Gastroesophageal sphincter (tissue), 4 donors: ENCODE measurements around the gene IRF2BPL. TPM values are rescaled to one million over a fixed set of nuclear protein-coding genes. Genes with fewer than 3 reads are reported as not detected.

Experiments
- ATAC-seq: fragments of 150-250 bp; one replicate; pipeline ENCODE4 v1.9.1; 2016; ENCODE audit warnings: mild to moderate bottlenecking, moderate library complexity
- H3K27ac ChIP-seq, 4 donors: fragments of 200-600 bp; sonication (generic) in 3 of 4; 1 replicate in 3 of 4; 2 replicates in 1 of 4; pipeline ENCODE4 v1.5.1; 2016 to 2019
- H3K27me3 ChIP-seq: fragments of 200-600 bp; sonication (generic); one replicate; pipeline ENCODE4 v1.5.1; 2019
- H3K36me3 ChIP-seq, 2 donors: fragments of 200-600 bp; sonication (generic); one replicate each; pipeline ENCODE4 v1.5.1; 2019; ENCODE audit warnings: control low read depth in 1 of 2
- H3K4me1 ChIP-seq, 3 donors: fragments of 200-600 bp; sonication (generic); 1 replicate in 2 of 3; 2 replicates in 1 of 3; pipeline ENCODE4 v1.5.1; 2016 to 2019; ENCODE audit warnings: control low read depth in 2 of 3
- H3K4me3 ChIP-seq, 2 donors: fragments of 200-600 bp; sonication (generic); one replicate each; pipeline ENCODE4 v1.5.1; 2019; ENCODE audit warnings: mild to moderate bottlenecking in 1 of 2, moderate library complexity in 1 of 2
- H3K9me3 ChIP-seq, 3 donors: fragments of 200-600 bp; sonication (generic); one replicate each; pipeline ENCODE4 v1.5.1; 2017 to 2019; ENCODE audit warnings: control low read depth in 2 of 3
- EP300 ChIP-seq: sonication (generic); formaldehyde crosslinking; IDR thresholded peaks from one replicate; pipeline ENCODE4 v1.6.1; 2017; ENCODE audit warnings: antibody characterized with exemption, mild to moderate bottlenecking
- POLR2A ChIP-seq, 2 donors: fragments of 450-650 bp; IDR thresholded peaks; one replicate each; pipeline ENCODE4 v1.6.1; 2017; ENCODE audit warnings: antibody characterized with exemption in 2 of 2, mild to moderate bottlenecking in 2 of 2, moderate library complexity in 1 of 2
- POLR2AphosphoS5 ChIP-seq: sonication (generic); formaldehyde crosslinking; IDR thresholded peaks from one replicate; pipeline ENCODE4 v1.6.1; 2017; ENCODE audit warnings: antibody characterized with exemption
- WGBS, 2 donors: methylation state at CpG; one replicate each; pipeline ENCODE4 v1.1.5; 2018; ENCODE audit warnings: low coverage in 1 of 2; 5-methylcytosine and 5-hydroxymethylcytosine counted together
- total RNA-seq, 4 donors: library from RNA; depleted of rRNA; stranded (reverse); fragments of >200 nt; gene quantifications; one replicate each; pipeline ENCODE4 v1.1.0, GENCODE V29; 2016
- TF ChIP-seq, protein P1 (sequence below), 4 experiments: fragments of 200-600 bp in 2 of 4; fragments of 450-650 bp in 2 of 4; sonication (generic) in 1 of 4; IDR thresholded peaks; one replicate each; pipeline ENCODE4 v1.5.1; 2017 to 2019; ENCODE audit warnings: antibody characterized with exemption in 4 of 4, mild to moderate bottlenecking in 2 of 4, moderate library complexity in 2 of 4

The IRF2BPL gene
- total RNA-seq, 4 donors from 2014 or later: 53.7 to 75.6 (median 59.9) TPM

DNA sequence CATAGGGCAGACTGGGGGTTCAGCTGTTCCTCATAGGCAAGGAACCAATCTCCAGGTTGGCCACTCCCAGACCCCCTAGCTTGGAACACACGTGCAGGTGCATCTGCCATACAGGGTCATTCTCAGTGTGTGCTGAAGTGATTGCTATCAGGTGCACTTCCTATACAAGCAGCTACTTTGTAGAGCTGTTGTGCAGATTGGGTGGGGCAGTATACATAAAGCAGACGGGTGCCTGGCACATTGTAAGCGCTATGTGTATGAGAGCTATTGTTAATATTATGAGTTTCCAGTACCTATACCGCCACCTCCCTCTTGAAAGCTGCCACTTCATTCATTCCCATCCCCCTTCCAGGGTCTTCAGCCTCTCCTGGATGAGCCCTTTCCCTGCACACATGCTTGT lies 17.3 kb downstream of the IRF2BPL start:
- no peak for TF ChIP-seq POLR2A (IDR thresholded peaks at IDR 0.05)
- TF ChIP-seq, protein P1, sequence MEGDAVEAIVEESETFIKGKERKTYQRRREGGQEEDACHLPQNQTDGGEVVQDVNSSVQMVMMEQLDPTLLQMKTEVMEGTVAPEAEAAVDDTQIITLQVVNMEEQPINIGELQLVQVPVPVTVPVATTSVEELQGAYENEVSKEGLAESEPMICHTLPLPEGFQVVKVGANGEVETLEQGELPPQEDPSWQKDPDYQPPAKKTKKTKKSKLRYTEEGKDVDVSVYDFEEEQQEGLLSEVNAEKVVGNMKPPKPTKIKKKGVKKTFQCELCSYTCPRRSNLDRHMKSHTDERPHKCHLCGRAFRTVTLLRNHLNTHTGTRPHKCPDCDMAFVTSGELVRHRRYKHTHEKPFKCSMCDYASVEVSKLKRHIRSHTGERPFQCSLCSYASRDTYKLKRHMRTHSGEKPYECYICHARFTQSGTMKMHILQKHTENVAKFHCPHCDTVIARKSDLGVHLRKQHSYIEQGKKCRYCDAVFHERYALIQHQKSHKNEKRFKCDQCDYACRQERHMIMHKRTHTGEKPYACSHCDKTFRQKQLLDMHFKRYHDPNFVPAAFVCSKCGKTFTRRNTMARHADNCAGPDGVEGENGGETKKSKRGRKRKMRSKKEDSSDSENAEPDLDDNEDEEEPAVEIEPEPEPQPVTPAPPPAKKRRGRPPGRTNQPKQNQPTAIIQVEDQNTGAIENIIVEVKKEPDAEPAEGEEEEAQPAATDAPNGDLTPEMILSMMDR (IDR thresholded peaks at IDR 0.05): no peak
- TF ChIP-seq POLR2AphosphoS5: no peak
- no peak for TF ChIP-seq EP300
- Histone ChIP-seq H3K9me3 (no peaks in the 10 kb centered on the region), H3K4me1 (peaks cover 0 to 55% (median 17%) of the 10 kb centered on the region in 3 donors), H3K27me3 (no peaks in the 10 kb centered on the region), H3K36me3 (no peaks in the 10 kb centered on the region), H3K27ac (no peak overlapping the region), H3K4me3 (no peak overlapping the region)
- ATAC-seq: no peak
- 100% methylated on average over 1 of the region's 4 CpGs; no CpG with 5 or more reads in 1 of the 2 donors for WGBS, 2 donors

DNA sequence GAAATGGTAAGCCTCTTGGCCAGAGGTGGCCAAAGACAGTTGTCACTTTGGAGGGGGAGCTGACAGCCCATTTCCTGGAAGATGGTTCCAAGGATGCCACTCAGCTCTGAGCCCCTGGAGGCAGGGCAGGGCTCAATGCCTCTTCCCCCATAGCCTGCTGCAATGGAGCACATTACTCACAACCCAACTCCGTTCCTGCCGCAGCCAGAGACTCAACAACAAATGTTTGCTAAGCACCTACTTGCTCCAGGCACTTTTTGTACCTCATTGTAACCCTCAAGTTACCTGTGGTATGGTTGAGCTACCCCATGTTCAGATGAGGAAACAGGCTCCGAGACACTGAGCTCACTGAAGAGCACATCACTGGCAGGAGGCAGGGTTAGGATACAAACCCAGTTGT lies 19.5 kb downstream of the IRF2BPL start:
- Histone ChIP-seq H3K27ac (no peak overlapping the region), H3K4me1 (peaks cover 0 to 46% (median 11%) of the 10 kb centered on the region in 3 donors), H3K36me3 (no peaks in the 10 kb centered on the region), H3K9me3 (no peaks in the 10 kb centered on the region), H3K27me3 (no peaks in the 10 kb centered on the region), H3K4me3 (no peak overlapping the region)
- WGBS, 2 donors: no CpG with 5 or more reads among the region's 3 CpGs
- TF ChIP-seq EP300 (no peak), POLR2AphosphoS5 (no peak)
- TF ChIP-seq, protein P1 (IDR thresholded peaks at IDR 0.05): no peak
- ATAC-seq: no peak

DNA sequence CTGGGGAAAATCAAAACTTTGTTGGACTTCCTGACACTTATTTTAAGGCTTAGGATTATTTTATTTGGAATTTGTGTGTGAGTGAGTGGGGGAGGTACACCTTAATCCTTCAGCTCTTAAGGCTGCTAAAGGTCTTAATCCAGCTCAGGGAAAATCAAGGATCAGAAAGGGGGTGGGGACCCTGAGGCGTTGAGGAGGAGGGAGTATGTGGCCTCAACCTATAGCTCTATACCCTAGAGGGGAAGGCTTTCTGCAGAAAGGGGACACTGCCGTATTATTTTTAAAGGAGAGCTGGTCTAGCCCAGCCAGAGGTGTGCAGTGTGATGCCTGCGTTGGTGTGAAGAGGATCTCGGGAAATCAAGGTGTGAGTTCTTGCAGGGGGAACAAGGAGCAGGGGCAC lies 20.0 kb downstream of the IRF2BPL start:
- WGBS, 2 donors: 84 to 93% methylated on average over 2 to 4 of the region's 4 CpGs
- Histone ChIP-seq H3K36me3 (no peaks in the 10 kb centered on the region), H3K4me3 (no peak overlapping the region), H3K27me3 (no peaks in the 10 kb centered on the region), H3K9me3 (no peaks in the 10 kb centered on the region), H3K4me1 (peaks cover 0 to 41% (median 10%) of the 10 kb centered on the region in 3 donors), H3K27ac (peak overlapping the region in 1 of 4 donors; percentile 44)
- TF ChIP-seq POLR2A (IDR thresholded peaks at IDR 0.05) (no peak), POLR2AphosphoS5 (no peak), EP300 (no peak)
- TF ChIP-seq, protein P1 (IDR thresholded peaks at IDR 0.05): no peak
- no peak for ATAC-seq

DNA sequence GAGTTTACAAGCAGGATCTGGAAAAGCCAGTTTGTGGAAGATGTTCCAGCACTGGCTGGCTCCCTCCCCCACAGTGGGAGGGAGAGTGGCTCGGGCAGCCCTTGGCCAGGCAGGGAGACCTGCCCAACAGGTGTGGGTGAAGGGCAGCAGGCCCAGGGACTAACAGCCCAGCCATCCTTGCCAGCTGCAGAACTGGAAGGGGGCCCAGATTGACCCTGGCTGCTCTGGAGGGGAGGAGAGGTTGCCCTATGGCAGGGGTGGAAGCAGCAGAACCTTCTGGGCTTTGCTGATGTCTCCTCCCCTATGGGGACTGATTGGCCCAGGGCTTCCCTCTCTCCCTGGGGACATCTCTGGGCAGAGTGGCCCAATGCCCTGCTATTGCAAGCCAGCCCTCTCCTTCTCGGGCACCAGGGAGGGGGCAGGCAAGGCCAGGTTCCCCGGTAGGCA lies 20.5 kb downstream of the IRF2BPL start:
- H3K27me3 ChIP-seq: no peaks in the 10 kb centered on the region
- no CpG with 5 or more reads among the region's 3 CpGs for WGBS, 2 donors
- H3K4me3 ChIP-seq: no peak overlapping the region
- H3K36me3 ChIP-seq: no peaks in the 10 kb centered on the region
- no peaks in the 10 kb centered on the region for H3K9me3 ChIP-seq
- H3K27ac ChIP-seq: peak overlapping the region in 3 of 4 donors; percentile 12 to 47 (median 44)
- no peak for TF ChIP-seq EP300
- TF ChIP-seq POLR2A (IDR thresholded peaks at IDR 0.05): no peak
- TF ChIP-seq, protein P1 (IDR thresholded peaks at IDR 0.05): no peak
- ATAC-seq: peak; percentile 34
- peaks cover 0 to 36% (median 10%) of the 10 kb centered on the region in 3 donors for H3K4me1 ChIP-seq

DNA sequence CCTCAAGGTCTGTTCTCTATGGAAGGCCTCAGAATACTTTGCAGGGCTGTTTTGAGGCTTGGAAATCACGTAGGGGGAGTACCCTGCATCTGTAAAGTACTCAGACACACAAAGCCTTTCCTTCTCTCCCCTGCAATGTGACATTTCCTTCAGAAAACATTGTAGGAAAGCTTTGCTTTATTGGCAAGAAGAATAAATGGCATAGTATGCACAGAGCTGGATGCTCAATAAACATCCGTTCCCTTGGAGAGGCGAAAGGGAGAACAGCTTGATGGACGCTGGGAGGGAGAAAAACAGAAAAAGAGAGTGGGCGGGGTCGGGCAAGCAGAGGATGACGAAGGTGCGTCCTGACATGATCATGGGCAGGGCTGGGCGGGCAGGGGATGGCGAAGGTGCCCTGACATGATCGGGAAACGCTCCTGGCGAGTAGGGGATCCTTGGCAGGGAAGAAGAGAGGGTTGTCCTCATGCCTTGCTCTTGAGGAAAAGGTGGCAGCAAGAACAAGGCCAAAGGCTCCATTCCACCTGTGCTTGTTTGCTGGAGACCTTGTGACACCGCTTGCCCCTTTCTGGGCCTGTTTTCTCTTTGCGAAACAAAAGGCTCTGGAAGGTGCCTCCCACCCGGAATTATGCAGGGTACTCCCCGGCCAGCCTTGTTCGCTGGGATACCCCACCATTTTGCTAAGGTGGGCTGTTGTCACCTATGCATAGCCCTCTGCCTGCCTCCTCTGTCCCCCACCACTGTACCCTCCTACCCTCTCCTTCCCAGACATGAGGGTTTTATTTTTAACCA lies 21.1 kb downstream of the IRF2BPL start:
- Histone ChIP-seq H3K4me1 (peaks cover 0 to 30% (median 10%) of the 10 kb centered on the region in 3 donors), H3K27ac (peak overlapping the region in 3 of 4 donors; percentile 12 to 47 (median 44)), H3K4me3 (no peak overlapping the region), H3K36me3 (no peaks in the 10 kb centered on the region), H3K9me3 (no peaks in the 10 kb centered on the region), H3K27me3 (no peaks in the 10 kb centered on the region)
- no peak for TF ChIP-seq EP300
- TF ChIP-seq POLR2AphosphoS5: no peak
- no peak for TF ChIP-seq POLR2A (IDR thresholded peaks at IDR 0.05)
- TF ChIP-seq, protein P1 (IDR thresholded peaks at IDR 0.05): no peak
- no peak for ATAC-seq
- 20 to 65% methylated on average over 1 to 18 of the region's 18 CpGs for WGBS, 2 donors
